ENCODE data around the gene CHD9NB. TPM values are rescaled to one million over a fixed set of nuclear protein-coding genes. Genes with fewer than 3 reads are reported as not detected.

Gene CHD9NB
- total and polyA plus RNA-seq, 10 of the 15 experiments (the other 5 are each of a cell fraction or from before 2014, with no cell fraction given), result 0.14 to 1.6 (median 0.73) TPM

DNA sequence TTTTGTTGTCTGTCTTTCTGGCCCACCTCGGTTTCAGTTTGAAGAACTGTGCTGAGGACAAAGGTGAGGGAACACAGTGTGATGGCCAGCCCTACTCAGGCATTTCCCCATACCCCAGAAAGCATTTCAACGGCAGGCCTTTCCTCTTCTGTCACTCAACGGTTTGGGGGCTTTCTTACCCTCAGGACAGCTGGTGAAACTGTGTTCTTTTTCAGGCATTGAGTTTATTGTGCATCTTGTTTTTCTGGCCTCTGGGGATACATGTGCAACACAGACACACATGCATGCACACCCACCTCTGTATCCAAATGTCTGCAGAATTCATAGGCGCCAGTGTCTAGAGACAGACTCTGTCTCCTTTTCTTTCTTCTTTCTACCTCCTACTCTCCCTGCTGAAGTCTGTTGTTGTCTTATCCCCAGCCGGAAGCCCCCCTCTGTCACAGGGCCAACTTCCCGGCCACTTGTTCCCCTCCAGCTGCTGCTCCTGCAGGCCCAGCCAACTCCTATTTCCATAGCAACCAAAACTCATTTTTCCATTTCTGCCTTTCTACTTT is 19.1 kb upstream of the CHD9NB start:
- in situ Hi-C loops (cut with MboI), result no loop called here
- intact Hi-C loops (cut with micrococcal nuclease; ENCODE audit: unreplicated experiment), result loop anchor here (1.0 kb wide), 1 partner anchor 11 kb away; no protein-coding TSS in a partner anchor
- TF ChIP-seq ZNF217 (IDR thresholded peaks at IDR 0.05), result no peak
- no peak for TF ChIP-seq BCL11A (IDR thresholded peaks at IDR 0.05; ENCODE audit: low read depth, low read length)
- no peak for TF ChIP-seq EGR1 (IDR thresholded peaks at IDR 0.05; ENCODE audit: borderline replicate concordance in 1 of 2, low read depth in 2 of 2, low read length in 2 of 2)
- TF ChIP-seq, protein P1, sequence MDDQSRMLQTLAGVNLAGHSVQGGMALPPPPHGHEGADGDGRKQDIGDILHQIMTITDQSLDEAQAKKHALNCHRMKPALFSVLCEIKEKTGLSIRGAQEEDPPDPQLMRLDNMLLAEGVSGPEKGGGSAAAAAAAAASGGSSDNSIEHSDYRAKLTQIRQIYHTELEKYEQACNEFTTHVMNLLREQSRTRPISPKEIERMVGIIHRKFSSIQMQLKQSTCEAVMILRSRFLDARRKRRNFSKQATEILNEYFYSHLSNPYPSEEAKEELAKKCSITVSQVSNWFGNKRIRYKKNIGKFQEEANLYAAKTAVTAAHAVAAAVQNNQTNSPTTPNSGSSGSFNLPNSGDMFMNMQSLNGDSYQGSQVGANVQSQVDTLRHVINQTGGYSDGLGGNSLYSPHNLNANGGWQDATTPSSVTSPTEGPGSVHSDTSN (IDR thresholded peaks at IDR 0.05; ENCODE audit: insufficient replicate concordance, low read depth, low read length), result peak; percentile 87
- TF ChIP-seq CHD1 (IDR thresholded peaks at IDR 0.05; ENCODE audit: low read depth, low read length), result no peak
- no peak for TF ChIP-seq NR2C2 (IDR thresholded peaks at IDR 0.05; ENCODE audit: borderline replicate concordance, control insufficient read depth, insufficient read length, low read depth)
- TF ChIP-seq PML (IDR thresholded peaks at IDR 0.05; ENCODE audit: low read length), result no peak
- TF ChIP-seq PAX5 (IDR thresholded peaks at IDR 0.05; ENCODE audit: borderline replicate concordance, low read depth, low read length), result peak; percentile 27; the same call in 1 of the 2 replicates
- no peak for TF ChIP-seq CBFB (IDR thresholded peaks at IDR 0.05; ENCODE audit: low read depth)
- no peak for TF ChIP-seq TCF7 (IDR thresholded peaks at IDR 0.05; ENCODE audit: borderline replicate concordance)
- no peak for TF ChIP-seq KDM1A (IDR thresholded peaks at IDR 0.05; ENCODE audit: borderline replicate concordance)
- TF ChIP-seq YBX1 (IDR thresholded peaks at IDR 0.05), result no peak
- TF ChIP-seq SUZ12 (IDR thresholded peaks at IDR 0.05; ENCODE audit: unreplicated experiment), result no peak
- TF ChIP-seq TCF12 (IDR thresholded peaks at IDR 0.05; ENCODE audit: low read depth, low read length), result 0 out of 2 replicates have a peak, but pooled peaks have one; percentile 5
- TF ChIP-seq SMAD5 (IDR thresholded peaks at IDR 0.05; ENCODE audit: low read depth), result no peak
- TF ChIP-seq BHLHE40 (IDR thresholded peaks at IDR 0.05; ENCODE audit: borderline replicate concordance in 1 of 2, low read depth in 2 of 2, low read length in 1 of 2), result peak in 1 of 2 experiments; percentile 13; a peak in 1 of 4 replicates
- no peak for TF ChIP-seq MYB (IDR thresholded peaks at IDR 0.05; ENCODE audit: borderline replicate concordance, low read depth, low read length)
- TF ChIP-seq RUNX3 (IDR thresholded peaks at IDR 0.05; ENCODE audit: low read length), result peak; percentile 74
- no peak for TF ChIP-seq GATAD2B (conservative IDR thresholded peaks at IDR 0.05; ENCODE audit: low read depth)
- no peak for TF ChIP-seq ZNF207 (IDR thresholded peaks at IDR 0.05; ENCODE audit: borderline replicate concordance)
- TF ChIP-seq, protein P2, sequence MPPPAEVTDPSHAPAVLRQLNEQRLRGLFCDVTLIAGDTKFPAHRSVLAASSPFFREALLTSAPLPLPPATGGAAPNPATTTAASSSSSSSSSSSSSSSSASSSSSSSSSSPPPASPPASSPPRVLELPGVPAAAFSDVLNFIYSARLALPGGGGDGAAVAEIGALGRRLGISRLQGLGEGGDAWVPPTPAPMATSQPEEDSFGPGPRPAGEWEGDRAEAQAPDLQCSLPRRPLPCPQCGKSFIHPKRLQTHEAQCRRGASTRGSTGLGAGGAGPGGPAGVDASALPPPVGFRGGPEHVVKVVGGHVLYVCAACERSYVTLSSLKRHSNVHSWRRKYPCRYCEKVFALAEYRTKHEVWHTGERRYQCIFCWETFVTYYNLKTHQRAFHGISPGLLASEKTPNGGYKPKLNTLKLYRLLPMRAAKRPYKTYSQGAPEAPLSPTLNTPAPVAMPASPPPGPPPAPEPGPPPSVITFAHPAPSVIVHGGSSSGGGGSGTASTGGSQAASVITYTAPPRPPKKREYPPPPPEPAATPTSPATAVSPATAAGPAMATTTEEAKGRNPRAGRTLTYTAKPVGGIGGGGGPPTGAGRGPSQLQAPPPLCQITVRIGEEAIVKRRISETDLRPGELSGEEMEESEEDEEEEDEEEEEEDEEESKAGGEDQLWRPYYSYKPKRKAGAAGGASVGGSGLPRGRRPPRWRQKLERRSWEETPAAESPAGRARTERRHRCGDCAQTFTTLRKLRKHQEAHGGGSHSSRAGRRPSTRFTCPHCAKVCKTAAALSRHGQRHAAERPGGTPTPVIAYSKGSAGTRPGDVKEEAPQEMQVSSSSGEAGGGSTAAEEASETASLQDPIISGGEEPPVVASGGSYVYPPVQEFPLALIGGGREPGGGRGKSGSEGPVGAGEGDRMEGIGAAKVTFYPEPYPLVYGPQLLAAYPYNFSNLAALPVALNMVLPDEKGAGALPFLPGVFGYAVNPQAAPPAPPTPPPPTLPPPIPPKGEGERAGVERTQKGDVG (CRISPR knock-in tag; IDR thresholded peaks at IDR 0.05), result no peak

More for the DNA sequence above, 19.1 kb upstream of the CHD9NB start:
- peak overlapping the region; percentile 36 for H3K9ac ChIP-seq (ENCODE audit: control insufficient read depth, insufficient read depth, low read length)
- 32% methylated on average over 6 of the region's 6 CpGs for WGBS (ENCODE audit: insufficient coverage, insufficient replicate concordance, low lambda C conversion rate, missing lambda C conversion rate)
- peaks cover 7% of the 10 kb centered on the region; the same call in 2 of the 3 replicates for H3K9me3 ChIP-seq (replicated peaks; ENCODE audit: control insufficient read depth, insufficient read depth, low read length)
- ChIA-PET CTCF (interaction anchor here (1.0 to 2.0 kb wide), 5 partner anchors 14 to 24 kb away, joined by 3 to 8 read pairs (median 3); no protein-coding TSS in a partner anchor), POLR2A (interaction anchor here (0.7 to 1.9 kb wide), 5 partner anchors 10 to 135 kb away, joined by 3 to 5 read pairs (median 3); no protein-coding TSS in a partner anchor), SMC1A (ENCODE audit: uncharacterized antibody, unreplicated experiment) (interaction anchor here (1.0 to 19.1 kb wide), 8 partner anchors 12 to 137 kb away, joined by 3 to 270 read pairs (median 6); no protein-coding TSS in a partner anchor), RAD21 (ENCODE audit: unreplicated experiment) (interaction anchor here (1.1 to 2.1 kb wide), 5 partner anchors 9 to 87 kb away, joined by 3 to 9 read pairs (median 4); no protein-coding TSS in a partner anchor)
- no TSS peak for BruUV-seq (replicated peaks)
- peak overlapping the region; percentile 39 for H2AFZ ChIP-seq (ENCODE audit: control insufficient read depth, low read depth, low read length)
- DNase-seq (ENCODE audit: low read depth, low spot score) (no peak), ATAC-seq (peak; percentile 80), FAIRE-seq (peak; percentile 83)
- peak overlapping the region; percentile 73 for H3K4me2 ChIP-seq (ENCODE audit: control insufficient read depth, insufficient read depth)
- no peaks in the 10 kb centered on the region for H4K20me1 ChIP-seq (ENCODE audit: control insufficient read depth, insufficient read depth)
- H3K27ac ChIP-seq (ENCODE audit: control insufficient read depth, insufficient read depth), result peak overlapping the region; percentile 78
- peaks cover 0 to 3% of the 10 kb centered on the region in 2 experiments; a peak in 2 of 4 replicates for H3K36me3 ChIP-seq (ENCODE audit: control insufficient read depth in 2 of 2, insufficient read depth in 2 of 2, low read length in 1 of 2)
- no peaks in the 10 kb centered on the region for H3K27me3 ChIP-seq (replicated peaks in 1 of 2; ENCODE audit: control insufficient read depth in 2 of 2, insufficient read depth in 2 of 2, low read length in 1 of 2)
- H3K79me2 ChIP-seq (ENCODE audit: control insufficient read depth, insufficient read depth, low read length), result peaks cover 46% of the 10 kb centered on the region
- H3K4me1 ChIP-seq (ENCODE audit: control insufficient read depth, insufficient read depth, low read length), result peaks cover 55% of the 10 kb centered on the region
- H3K4me3 ChIP-seq, result peak overlapping the region; percentile 52

All from GM12878 (cell line).